Measurements from ENCODE around the gene ABL2.

The ABL2 gene

GRCh38 chr1:179187735-179188471, 41.6 kb downstream of the ABL2 start:
- Histone ChIP-seq H3K4me2 (ENCODE audit: low read length) (no peak overlapping the region), H3K27me3 (ENCODE audit: insufficient read depth, low read length, poor library complexity) (no peaks in the 10 kb centered on the region), H3K4ac (ENCODE audit: low read depth, low read length) (no peak overlapping the region), H4K8ac (ENCODE audit: low read depth, low read length) (no peak overlapping the region), H3K23ac (ENCODE audit: low read length) (no peak overlapping the region), H3K56ac (ENCODE audit: low read length) (no peak overlapping the region), H2BK15ac (replicated peaks; ENCODE audit: low read depth) (no peak overlapping the region), H3K9ac (ENCODE audit: low read length) (no peak overlapping the region), H2BK120ac (ENCODE audit: low read depth, low read length) (no peak overlapping the region), H3K18ac (ENCODE audit: low read length) (no peak overlapping the region), H3K36me3 (ENCODE audit: control insufficient read depth, insufficient read depth, low read length) (no peaks in the 10 kb centered on the region), H3K79me1 (ENCODE audit: low read length) (peaks cover 2% of the 10 kb centered on the region), H3K4me1 (ENCODE audit: control insufficient read depth, low read depth, low read length) (no peaks in the 10 kb centered on the region), H3K27ac (ENCODE audit: low read depth, low read length) (no peak overlapping the region), H3K4me3 (ENCODE audit: low read length) (no peak overlapping the region), H3K79me2 (ENCODE audit: control insufficient read depth, insufficient read depth, low read length) (peaks cover 1% of the 10 kb centered on the region), H4K5ac (ENCODE audit: low read length) (no peak overlapping the region), H2AK5ac (ENCODE audit: low read length) (no peak overlapping the region), H2BK5ac (ENCODE audit: low read length) (no peak overlapping the region)
- DNase-seq = no peak
- no CpG with 5 or more reads among the region's 8 CpGs for WGBS (ENCODE audit: extremely low coverage, insufficient coverage, low lambda C conversion rate)

DNA sequence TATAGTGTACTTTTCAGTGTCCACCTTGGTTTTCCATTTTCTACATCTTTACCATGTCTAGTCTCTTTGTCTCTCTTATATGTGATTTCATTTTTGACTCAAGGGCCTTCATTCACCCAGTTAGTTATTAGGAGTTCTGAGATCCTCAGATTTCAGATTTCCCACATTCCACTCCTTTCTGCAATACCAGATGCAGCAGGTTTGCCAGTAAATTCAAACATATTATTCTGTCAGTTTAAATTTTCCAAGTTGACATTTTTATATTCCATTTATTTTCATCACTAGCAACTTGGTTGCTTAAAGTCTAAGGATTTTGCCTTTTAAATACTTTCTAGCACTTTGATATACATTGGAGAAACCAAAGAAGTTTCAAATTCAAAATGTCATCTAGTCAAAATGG, 42.4 kb downstream of the ABL2 start:
- H3K56ac ChIP-seq (ENCODE audit: low read length) = no peak overlapping the region
- H4K8ac ChIP-seq (ENCODE audit: low read depth, low read length) = no peak overlapping the region
- no peak overlapping the region for H3K4me2 ChIP-seq (ENCODE audit: low read length)
- no peak overlapping the region for H2BK120ac ChIP-seq (ENCODE audit: low read depth, low read length)
- no peak overlapping the region for H2AK5ac ChIP-seq (ENCODE audit: low read length)
- no peak overlapping the region for H2BK5ac ChIP-seq (ENCODE audit: low read length)
- no peak overlapping the region for H3K23ac ChIP-seq (ENCODE audit: low read length)
- no peaks in the 10 kb centered on the region for H3K36me3 ChIP-seq (ENCODE audit: control insufficient read depth, insufficient read depth, low read length)
- no peak overlapping the region for H3K9ac ChIP-seq (ENCODE audit: low read length)
- H3K27ac ChIP-seq (ENCODE audit: low read depth, low read length) = no peak overlapping the region
- H4K5ac ChIP-seq (ENCODE audit: low read length) = no peak overlapping the region
- H3K79me1 ChIP-seq (ENCODE audit: low read length) = peaks cover 2% of the 10 kb centered on the region
- DNase-seq = no peak
- no peak overlapping the region for H3K18ac ChIP-seq (ENCODE audit: low read length)
- no peaks in the 10 kb centered on the region for H3K27me3 ChIP-seq (ENCODE audit: insufficient read depth, low read length, poor library complexity)
- peaks cover 1% of the 10 kb centered on the region for H3K79me2 ChIP-seq (ENCODE audit: control insufficient read depth, insufficient read depth, low read length)
- H3K4me1 ChIP-seq (ENCODE audit: control insufficient read depth, low read depth, low read length) = no peaks in the 10 kb centered on the region
- no peak overlapping the region for H3K4ac ChIP-seq (ENCODE audit: low read depth, low read length)
- no peak overlapping the region for H3K4me3 ChIP-seq (ENCODE audit: low read length)
- H2BK15ac ChIP-seq (replicated peaks; ENCODE audit: low read depth) = no peak overlapping the region

DNA sequence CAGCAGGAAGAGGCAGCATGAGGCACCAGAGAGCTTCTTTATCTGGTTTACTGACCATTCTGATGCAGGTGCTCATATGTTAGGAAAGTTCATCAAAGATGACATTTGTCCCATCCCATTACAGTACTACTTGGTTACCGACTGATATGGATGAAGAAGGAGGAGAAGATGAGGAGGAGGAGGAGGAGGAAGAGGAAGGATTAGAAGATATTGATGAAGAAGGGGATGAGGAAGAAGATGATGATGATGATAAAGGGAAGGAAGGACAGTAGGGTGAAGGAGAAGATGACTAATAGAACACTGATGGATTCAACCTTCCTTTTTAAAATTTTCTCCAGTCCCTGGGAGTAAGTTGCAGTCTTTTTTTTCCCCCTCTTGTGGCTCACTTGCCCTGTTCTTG, 45.1 kb downstream of the ABL2 start:
- no peak overlapping the region for H4K5ac ChIP-seq (ENCODE audit: low read length)
- H3K36me3 ChIP-seq (ENCODE audit: control insufficient read depth, insufficient read depth, low read length) = no peaks in the 10 kb centered on the region
- peaks cover 4% of the 10 kb centered on the region for H3K79me1 ChIP-seq (ENCODE audit: low read length)
- H3K18ac ChIP-seq (ENCODE audit: low read length) = no peak overlapping the region
- H3K9ac ChIP-seq (ENCODE audit: low read length) = no peak overlapping the region
- no peak overlapping the region for H3K23ac ChIP-seq (ENCODE audit: low read length)
- H3K4ac ChIP-seq (ENCODE audit: low read depth, low read length) = no peak overlapping the region
- no peak overlapping the region for H3K4me2 ChIP-seq (ENCODE audit: low read length)
- H3K56ac ChIP-seq (ENCODE audit: low read length) = no peak overlapping the region
- H3K4me1 ChIP-seq (ENCODE audit: control insufficient read depth, low read depth, low read length) = no peaks in the 10 kb centered on the region
- H4K8ac ChIP-seq (ENCODE audit: low read depth, low read length) = no peak overlapping the region
- no peak overlapping the region for H2AK5ac ChIP-seq (ENCODE audit: low read length)
- H3K79me2 ChIP-seq (ENCODE audit: control insufficient read depth, insufficient read depth, low read length) = no peaks in the 10 kb centered on the region
- no peak overlapping the region for H2BK120ac ChIP-seq (ENCODE audit: low read depth, low read length)
- DNase-seq = no peak
- no peak overlapping the region for H3K27ac ChIP-seq (ENCODE audit: low read depth, low read length)
- WGBS (ENCODE audit: extremely low coverage, insufficient coverage, low lambda C conversion rate) = 100% methylated on average over 1 of the region's 1 CpG
- no peak overlapping the region for H2BK5ac ChIP-seq (ENCODE audit: low read length)
- H3K27me3 ChIP-seq (ENCODE audit: insufficient read depth, low read length, poor library complexity) = no peaks in the 10 kb centered on the region
- no peak overlapping the region for H3K4me3 ChIP-seq (ENCODE audit: low read length)
- no peak overlapping the region for H2BK15ac ChIP-seq (replicated peaks; ENCODE audit: low read depth)

DNA sequence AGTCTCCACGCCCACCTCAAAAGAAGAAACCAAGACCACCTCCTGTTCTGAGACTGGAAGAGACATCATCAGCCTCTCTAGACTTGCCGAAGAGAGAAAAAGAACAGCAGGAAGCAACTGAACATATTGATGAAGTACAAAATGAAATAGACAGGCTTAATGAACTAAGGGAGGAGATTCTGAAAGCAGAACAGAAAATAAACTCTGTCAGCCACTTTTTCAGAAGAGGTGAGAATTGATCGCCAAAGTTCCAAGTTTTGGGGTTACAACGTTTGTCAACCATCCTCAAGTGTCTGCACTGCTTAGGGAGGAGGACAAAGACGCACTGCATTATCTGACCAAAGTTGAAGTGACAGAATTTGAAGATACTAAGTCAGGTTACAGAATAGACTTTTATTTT, 45.6 kb downstream of the ABL2 start:
- H3K56ac ChIP-seq (ENCODE audit: low read length) = no peak overlapping the region
- H3K27me3 ChIP-seq (ENCODE audit: insufficient read depth, low read length, poor library complexity) = no peaks in the 10 kb centered on the region
- H2BK5ac ChIP-seq (ENCODE audit: low read length) = no peak overlapping the region
- no peak overlapping the region for H3K27ac ChIP-seq (ENCODE audit: low read depth, low read length)
- no peak overlapping the region for H3K4me3 ChIP-seq (ENCODE audit: low read length)
- no peak overlapping the region for H2BK120ac ChIP-seq (ENCODE audit: low read depth, low read length)
- peaks cover 4% of the 10 kb centered on the region for H3K79me1 ChIP-seq (ENCODE audit: low read length)
- H3K4ac ChIP-seq (ENCODE audit: low read depth, low read length) = no peak overlapping the region
- H2BK15ac ChIP-seq (replicated peaks; ENCODE audit: low read depth) = no peak overlapping the region
- no peaks in the 10 kb centered on the region for H3K4me1 ChIP-seq (ENCODE audit: control insufficient read depth, low read depth, low read length)
- no peaks in the 10 kb centered on the region for H3K36me3 ChIP-seq (ENCODE audit: control insufficient read depth, insufficient read depth, low read length)
- no peak overlapping the region for H4K8ac ChIP-seq (ENCODE audit: low read depth, low read length)
- no peak overlapping the region for H4K5ac ChIP-seq (ENCODE audit: low read length)
- DNase-seq = no peak
- no peak overlapping the region for H2AK5ac ChIP-seq (ENCODE audit: low read length)
- no peak overlapping the region for H3K18ac ChIP-seq (ENCODE audit: low read length)
- no peak overlapping the region for H3K4me2 ChIP-seq (ENCODE audit: low read length)
- no peaks in the 10 kb centered on the region for H3K79me2 ChIP-seq (ENCODE audit: control insufficient read depth, insufficient read depth, low read length)
- H3K23ac ChIP-seq (ENCODE audit: low read length) = no peak overlapping the region
- no CpG with 5 or more reads among the region's 5 CpGs for WGBS (ENCODE audit: extremely low coverage, insufficient coverage, low lambda C conversion rate)
- H3K9ac ChIP-seq (ENCODE audit: low read length) = no peak overlapping the region

DNA sequence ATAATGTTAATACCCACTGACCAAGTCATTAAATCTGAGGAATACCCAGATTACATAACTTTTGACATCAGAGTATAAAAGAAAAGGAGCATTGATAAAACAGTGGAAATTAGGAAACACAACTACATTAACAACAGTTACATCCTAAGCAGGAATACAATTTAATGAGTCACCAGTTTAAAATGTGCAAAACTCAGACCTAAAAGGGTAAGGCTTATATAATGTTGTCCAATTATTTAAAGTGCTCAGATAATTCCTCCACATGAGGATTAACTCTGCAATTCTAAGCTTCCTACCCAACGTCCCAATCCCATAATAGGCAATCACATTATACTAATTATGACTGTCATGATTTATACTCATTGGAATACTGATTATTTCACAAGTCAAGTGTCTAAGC, 50.5 kb downstream of the ABL2 start:
- peaks cover 3% of the 10 kb centered on the region for H3K79me2 ChIP-seq (ENCODE audit: control insufficient read depth, insufficient read depth, low read length)
- H3K4me2 ChIP-seq (ENCODE audit: low read length) = no peak overlapping the region
- DNase-seq = no peak
- no peak overlapping the region for H3K23ac ChIP-seq (ENCODE audit: low read length)
- H3K18ac ChIP-seq (ENCODE audit: low read length) = no peak overlapping the region
- H3K4me1 ChIP-seq (ENCODE audit: control insufficient read depth, low read depth, low read length) = no peaks in the 10 kb centered on the region
- H2BK15ac ChIP-seq (replicated peaks; ENCODE audit: low read depth) = no peak overlapping the region
- H3K4ac ChIP-seq (ENCODE audit: low read depth, low read length) = no peak overlapping the region
- no peak overlapping the region for H3K56ac ChIP-seq (ENCODE audit: low read length)
- H2BK120ac ChIP-seq (ENCODE audit: low read depth, low read length) = no peak overlapping the region
- H4K8ac ChIP-seq (ENCODE audit: low read depth, low read length) = no peak overlapping the region
- H2BK5ac ChIP-seq (ENCODE audit: low read length) = no peak overlapping the region
- no peak overlapping the region for H3K27ac ChIP-seq (ENCODE audit: low read depth, low read length)
- no peak overlapping the region for H2AK5ac ChIP-seq (ENCODE audit: low read length)
- no peaks in the 10 kb centered on the region for H3K27me3 ChIP-seq (ENCODE audit: insufficient read depth, low read length, poor library complexity)
- H3K36me3 ChIP-seq (ENCODE audit: control insufficient read depth, insufficient read depth, low read length) = no peaks in the 10 kb centered on the region
- WGBS (ENCODE audit: extremely low coverage, insufficient coverage, low lambda C conversion rate) = no CpG with 5 or more reads among the region's 1 CpG
- H4K5ac ChIP-seq (ENCODE audit: low read length) = no peak overlapping the region
- no peak overlapping the region for H3K9ac ChIP-seq (ENCODE audit: low read length)
- peaks cover 5% of the 10 kb centered on the region for H3K79me1 ChIP-seq (ENCODE audit: low read length)
- H3K4me3 ChIP-seq (ENCODE audit: low read length) = no peak overlapping the region

DNA sequence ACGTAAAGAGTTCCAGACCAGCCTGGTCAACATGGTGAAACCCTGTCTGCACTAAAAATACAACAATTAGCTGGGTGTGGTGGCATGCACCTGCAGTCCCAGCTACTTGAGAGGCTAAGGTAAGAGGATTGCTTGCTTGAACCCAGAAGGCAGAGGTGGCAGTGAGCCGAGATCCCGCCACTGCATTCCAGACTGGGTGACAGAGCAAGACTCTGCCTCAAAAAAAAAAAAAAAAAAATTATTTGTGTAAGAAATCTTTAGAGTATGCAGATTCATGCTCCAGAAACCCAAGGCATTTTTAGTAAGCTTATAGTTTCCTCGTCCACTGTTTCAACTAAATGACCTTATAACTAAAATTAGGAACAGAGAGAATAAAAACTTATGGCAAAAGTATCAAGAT, 51.3 kb downstream of the ABL2 start:
- no peak for DNase-seq
- Histone ChIP-seq H3K18ac (ENCODE audit: low read length) (no peak overlapping the region), H2AK5ac (ENCODE audit: low read length) (no peak overlapping the region), H2BK5ac (ENCODE audit: low read length) (no peak overlapping the region), H3K4me1 (ENCODE audit: control insufficient read depth, low read depth, low read length) (no peaks in the 10 kb centered on the region), H2BK120ac (ENCODE audit: low read depth, low read length) (no peak overlapping the region), H3K23ac (ENCODE audit: low read length) (no peak overlapping the region), H3K36me3 (ENCODE audit: control insufficient read depth, insufficient read depth, low read length) (no peaks in the 10 kb centered on the region), H2BK15ac (replicated peaks; ENCODE audit: low read depth) (no peak overlapping the region), H3K27ac (ENCODE audit: low read depth, low read length) (no peak overlapping the region), H4K8ac (ENCODE audit: low read depth, low read length) (no peak overlapping the region), H3K4ac (ENCODE audit: low read depth, low read length) (no peak overlapping the region), H3K79me2 (ENCODE audit: control insufficient read depth, insufficient read depth, low read length) (peaks cover 3% of the 10 kb centered on the region), H3K56ac (ENCODE audit: low read length) (no peak overlapping the region), H4K5ac (ENCODE audit: low read length) (no peak overlapping the region), H3K4me2 (ENCODE audit: low read length) (no peak overlapping the region), H3K9ac (ENCODE audit: low read length) (no peak overlapping the region), H3K27me3 (ENCODE audit: insufficient read depth, low read length, poor library complexity) (no peaks in the 10 kb centered on the region), H3K4me3 (ENCODE audit: low read length) (no peak overlapping the region), H3K79me1 (ENCODE audit: low read length) (peaks cover 5% of the 10 kb centered on the region)
- no CpG with 5 or more reads among the region's 4 CpGs for WGBS (ENCODE audit: extremely low coverage, insufficient coverage, low lambda C conversion rate)
